ENCODE results near the gene CCDC174. TPM values are rescaled to one million over a fixed set of nuclear protein-coding genes. Genes with fewer than 3 reads are reported as not detected.
"Not testable (repeated sequence)": the region's sequence is repeated elsewhere in the genome, so short reads cannot be mapped to it uniquely, and the experiment has no call there.

Gene CCDC174
- 7.7 and 18.6 TPM in 2 replicates for total RNA-seq (2014; rRNA removed; shearing (Covaris generic))

- DNase-seq (ENCODE audit: low spot score): peak; percentile 99
Observed at GRCh38 chr3:14651440-14652251, at the start of gene CCDC174. Gene CCDC174 (plus strand): TSS chr3:14651762. CDS start chr3:14651837, 75 bp downstream.

GRCh38 chr3:14602006-14602803 is 49.4 kb upstream of the CCDC174 start:
- DNase-seq (ENCODE audit: low spot score): no peak

DNA sequence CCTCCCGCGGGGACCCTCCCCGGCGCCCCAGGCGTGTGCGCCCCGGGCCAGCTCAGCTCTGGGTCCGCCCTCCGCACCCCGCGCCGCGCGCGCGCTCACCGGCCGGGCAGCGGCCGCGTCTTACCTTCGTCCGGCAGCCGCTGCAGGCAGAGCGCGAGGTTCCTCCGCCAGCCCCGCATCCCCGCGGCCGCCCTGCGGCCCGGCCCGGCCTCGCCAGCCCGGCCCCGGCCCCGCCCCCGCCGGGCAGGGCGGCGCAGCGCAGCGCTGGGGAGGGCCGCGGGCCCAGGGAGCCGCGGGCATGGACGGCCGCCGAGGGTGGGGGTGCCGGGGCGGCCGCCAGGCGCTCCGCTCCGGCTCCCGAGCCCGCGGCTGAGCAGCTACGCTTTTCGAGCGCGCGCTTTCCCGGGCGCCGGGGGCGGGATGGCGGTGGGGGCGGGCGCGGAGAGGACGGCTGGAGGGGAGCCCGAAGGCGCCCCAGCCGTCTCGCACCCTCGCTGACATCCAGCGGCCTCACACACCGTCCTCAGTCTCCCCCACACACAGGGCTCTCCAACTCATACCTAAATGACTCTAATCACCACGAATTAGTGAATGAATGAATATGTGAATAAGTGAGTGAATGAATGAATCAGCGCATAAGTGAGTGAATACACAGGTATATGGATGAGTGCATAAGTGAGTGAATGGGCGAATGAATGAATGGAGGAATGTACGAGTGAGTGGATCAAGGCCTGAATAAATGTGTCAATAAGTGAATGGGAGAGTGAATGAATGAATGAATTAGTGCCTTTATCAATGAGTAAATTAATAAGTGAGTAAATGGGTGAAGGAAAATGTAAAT is 48.5 kb upstream of the CCDC174 start:
- DNase-seq (ENCODE audit: low spot score): no peak

DNA sequence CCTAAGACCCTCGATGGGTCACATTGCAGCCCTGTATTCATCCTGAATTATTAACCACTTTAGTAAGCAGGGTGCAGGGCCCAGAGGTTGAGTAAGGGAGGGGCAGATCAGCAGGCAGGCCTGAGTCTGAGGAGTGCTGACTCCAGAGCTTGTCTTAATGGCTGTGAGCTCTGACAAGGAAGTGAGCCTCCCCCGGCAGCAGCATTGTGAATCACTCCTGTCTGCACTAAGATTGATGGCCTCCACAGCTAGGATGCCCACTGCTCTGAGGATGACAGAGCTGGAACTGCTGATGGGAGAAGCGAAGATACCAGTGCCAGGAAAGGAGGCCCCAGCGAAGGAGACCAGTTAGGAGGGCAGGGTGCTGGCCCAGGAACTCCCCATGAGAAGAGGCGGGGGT is 46.5 kb upstream of the CCDC174 start:
- DNase-seq (ENCODE audit: low spot score): no peak

GRCh38 chr3:14605744-14606143 is 45.8 kb upstream of the CCDC174 start:
- DNase-seq (ENCODE audit: low spot score): no peak

GRCh38 chr3:14606669-14607339 is 44.8 kb upstream of the CCDC174 start:
- DNase-seq (ENCODE audit: low spot score): no peak

DNA sequence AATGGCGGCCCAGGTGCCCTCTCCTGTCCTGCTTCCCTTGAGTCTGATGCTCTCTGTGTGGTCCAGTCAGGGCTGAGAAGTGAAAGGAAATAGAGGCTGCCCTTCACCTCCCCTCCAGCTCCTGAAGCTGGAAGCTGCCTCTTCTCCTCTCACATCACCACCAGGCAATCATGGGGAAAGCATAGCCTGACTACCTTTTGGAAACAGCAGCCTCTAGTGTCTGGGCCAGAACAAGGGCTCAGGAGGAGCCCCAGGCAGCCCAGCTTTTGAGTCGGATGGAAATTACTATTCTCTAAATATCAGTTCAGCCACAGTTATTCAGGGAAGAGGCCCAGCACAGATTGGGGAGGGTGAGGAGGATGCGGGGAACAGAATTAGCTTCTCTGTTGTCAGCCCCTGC is 43.3 kb upstream of the CCDC174 start:
- no peak for DNase-seq (ENCODE audit: low spot score)

DNA sequence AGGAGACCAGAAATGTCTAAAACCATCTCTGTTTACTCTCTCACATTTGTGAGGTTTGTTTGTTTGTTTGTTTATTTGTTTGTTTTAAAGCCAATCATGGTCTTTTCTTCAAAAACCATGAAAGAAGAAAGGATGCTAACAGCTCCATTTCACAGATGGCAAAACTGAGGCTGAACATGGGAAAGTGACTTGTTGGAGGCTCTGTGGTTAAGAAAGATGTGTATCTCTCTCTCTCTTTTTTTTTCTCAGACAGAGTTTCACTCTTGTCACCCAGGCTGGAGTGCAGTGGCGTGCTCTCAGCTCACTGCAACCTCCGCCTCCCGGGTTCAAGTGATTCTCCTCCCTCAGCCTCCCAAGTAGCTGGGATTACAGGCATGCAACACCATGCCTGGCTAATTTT is 42.5 kb upstream of the CCDC174 start:
- DNase-seq (ENCODE audit: low spot score): not testable (repeated sequence)

- no peak for DNase-seq (ENCODE audit: low spot score)
Observed at GRCh38 chr3:14609506-14609905, 42.1 kb upstream of the CCDC174 start.

DNA sequence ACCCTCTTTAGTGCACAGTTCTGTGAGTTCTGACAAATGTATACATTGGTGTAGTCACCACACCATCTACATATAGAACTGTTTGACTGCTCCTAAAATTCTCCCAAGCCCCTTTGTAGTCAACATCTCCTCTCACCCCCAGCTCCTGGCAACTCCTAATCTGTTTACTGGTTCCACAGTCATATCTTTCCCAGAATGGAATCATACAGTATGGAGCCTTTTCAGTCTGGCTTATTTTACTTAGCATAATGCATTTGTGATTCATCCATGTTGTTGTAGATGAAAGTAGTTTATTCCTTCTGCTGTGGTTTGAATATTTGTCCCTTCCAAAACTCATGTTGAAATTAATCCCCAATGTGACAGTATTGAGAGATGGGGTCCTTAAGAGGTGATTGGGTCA is 41.6 kb upstream of the CCDC174 start:
- no peak for DNase-seq (ENCODE audit: low spot score)

DNA sequence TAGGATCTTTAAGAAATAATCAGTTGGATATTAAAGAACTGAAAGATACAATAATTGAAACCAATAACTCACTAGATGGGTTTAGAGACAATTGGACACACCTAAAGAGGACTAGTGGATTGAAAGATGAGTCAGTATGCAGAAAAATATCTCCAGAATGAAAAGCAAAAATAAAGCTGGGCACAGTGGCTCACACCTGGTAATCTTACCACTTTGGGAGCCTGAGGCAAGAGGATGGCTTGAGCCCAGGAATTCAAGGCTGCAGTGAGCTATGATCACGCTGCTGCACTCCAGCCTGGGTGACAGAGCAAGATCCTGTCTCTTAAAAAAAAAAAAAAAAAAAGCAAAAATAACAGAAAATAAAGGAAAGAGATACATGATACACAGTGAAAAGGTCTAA is 37.4 kb upstream of the CCDC174 start:
- no peak for DNase-seq (ENCODE audit: low spot score)

DNA sequence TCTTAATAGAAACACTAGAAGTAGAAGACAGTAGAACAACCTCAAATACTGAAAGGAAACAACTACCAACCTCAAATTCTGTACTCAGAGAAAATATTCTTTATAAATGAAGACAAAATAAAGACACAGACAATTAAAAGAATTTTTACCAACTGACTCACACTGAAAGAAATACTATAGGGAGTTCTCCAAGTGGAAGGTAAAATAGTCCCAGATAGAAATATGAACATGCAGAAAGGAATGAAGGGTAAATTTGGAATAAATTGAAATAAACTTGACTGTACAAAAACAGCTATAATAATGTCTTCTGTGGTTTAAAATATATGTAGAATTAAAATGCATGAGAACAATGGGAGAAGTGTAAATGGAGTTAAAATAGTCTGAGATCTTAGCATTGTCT is 36.7 kb upstream of the CCDC174 start:
- no peak for DNase-seq (ENCODE audit: low spot score)

- DNase-seq (ENCODE audit: low spot score): no peak
Observed at GRCh38 chr3:14616606-14617507, 34.7 kb upstream of the CCDC174 start.

- no peak for DNase-seq (ENCODE audit: low spot score)
Observed at GRCh38 chr3:14617508-14618023, 34.0 kb upstream of the CCDC174 start.

DNA sequence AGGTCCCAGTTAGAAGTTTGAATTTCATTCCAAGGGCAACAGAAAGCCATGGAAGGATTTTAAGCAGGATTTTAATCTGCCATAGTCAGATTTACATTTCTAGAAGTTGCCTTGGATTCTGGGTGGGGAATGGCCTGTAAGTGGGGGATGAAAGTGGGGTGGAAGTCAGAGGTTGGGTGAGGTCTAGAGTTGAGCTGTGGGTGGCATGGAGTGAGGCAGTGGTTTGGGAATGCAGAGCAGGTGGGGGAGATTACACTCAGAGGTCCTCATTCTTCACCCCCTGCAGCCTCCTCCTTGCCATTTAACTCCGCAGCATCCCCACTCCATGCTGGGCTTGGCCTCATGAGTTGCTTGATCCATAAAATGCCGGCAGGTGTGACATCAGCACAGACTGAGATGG is 32.0 kb upstream of the CCDC174 start:
- no peak for DNase-seq (ENCODE audit: low spot score)

GRCh38 chr3:14620512-14620911 is 31.1 kb upstream of the CCDC174 start:
- no peak for DNase-seq (ENCODE audit: low spot score)

DNA sequence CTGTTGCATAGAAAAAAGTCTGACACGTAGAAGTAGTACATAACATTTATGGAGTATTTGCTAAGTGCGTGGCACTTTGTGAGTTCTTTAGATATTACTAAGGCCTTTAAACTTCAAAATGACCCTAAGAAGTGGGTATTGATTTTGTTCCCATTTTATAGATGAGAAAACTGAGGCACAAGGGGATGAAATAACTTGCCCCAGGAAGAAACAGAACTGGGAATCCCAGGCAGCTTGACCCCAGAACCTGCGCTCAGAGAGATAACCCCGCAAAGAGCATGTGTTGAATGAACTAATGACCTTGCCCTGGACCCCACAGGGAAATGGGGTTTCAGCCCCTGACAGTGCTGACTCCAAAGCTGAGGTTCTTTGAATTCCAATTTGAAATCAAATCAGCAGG is 30.5 kb upstream of the CCDC174 start:
- no peak for DNase-seq (ENCODE audit: low spot score)

DNA sequence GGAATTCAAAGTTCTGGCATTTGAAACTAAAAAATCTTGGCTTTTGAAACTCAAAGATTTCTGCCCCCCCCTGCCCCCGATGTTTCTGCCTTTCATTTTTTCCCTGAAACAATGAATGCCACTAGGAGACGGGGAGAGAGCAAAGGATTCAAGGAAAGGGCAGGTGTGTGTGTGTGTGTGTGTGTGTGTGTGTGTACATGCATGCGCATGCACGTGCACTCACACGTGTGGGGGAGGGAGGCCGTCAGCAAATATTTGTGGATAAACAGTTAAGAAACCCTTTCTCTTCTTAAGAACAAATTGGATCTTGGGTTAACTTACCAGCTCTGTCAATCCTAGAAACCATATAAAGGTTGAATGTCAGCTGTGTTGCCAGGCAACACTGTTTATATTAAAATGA is 29.2 kb upstream of the CCDC174 start:
- DNase-seq (ENCODE audit: low spot score): no peak

GRCh38 chr3:14623569-14624051 is 28.0 kb upstream of the CCDC174 start:
- no peak for DNase-seq (ENCODE audit: low spot score)

- DNase-seq (ENCODE audit: low spot score): no peak
Observed at GRCh38 chr3:14624498-14624897, 27.1 kb upstream of the CCDC174 start.
